ENCODE results near the gene SH3BP4.

GRCh38 chr2:234997389-234997788, 45.6 kb downstream of the SH3BP4 start:
- TF ChIP-seq CTCF (IDR thresholded peaks at IDR 0.05; ENCODE audit: insufficient read depth, low read length, poor library complexity, severe bottlenecking) (no peak), EZH2phosphoT487 (conservative IDR thresholded peaks at IDR 0.05; ENCODE audit: low read length) (no peak)

Data from SU-DHL-6 (cell line).